Measurements from ENCODE around the gene BIRC3. TPM values are rescaled to one million over a fixed set of nuclear protein-coding genes. Genes with fewer than 3 reads are reported as not detected.

BIRC3 gene
- total RNA-seq, 1 experiment from 2014 or later, result 4.7 TPM

- CTCF ChIA-PET, result no interaction called here
- H3K27me3 ChIP-seq (ENCODE audit: insufficient read depth, low read length), result no peaks in the 10 kb centered on the region
- no peak overlapping the region for H2AFZ ChIP-seq (ENCODE audit: low read depth, low read length, poor library complexity, severe bottlenecking)
- DNase-seq (ENCODE audit: low read depth, low spot score), result no peak
- H3K79me2 ChIP-seq (ENCODE audit: insufficient read depth, low read length), result peaks cover 64% of the 10 kb centered on the region
- no peak overlapping the region for H3K9ac ChIP-seq (ENCODE audit: low read length)
- no peaks in the 10 kb centered on the region for H4K20me1 ChIP-seq (ENCODE audit: insufficient read depth)
- RAD21 ChIA-PET (ENCODE audit: low non-redundant PET in 1 of 2, low total read pairs in 2 of 2, uncharacterized antibody in 2 of 2, unreplicated experiment in 2 of 2), result no interaction called here
- no peaks in the 10 kb centered on the region for H3K4me1 ChIP-seq (ENCODE audit: control insufficient read depth in 1 of 2, insufficient read depth in 2 of 2, low read length in 2 of 2)
- no peak for ATAC-seq
- no TSS peak for BruUV-seq (replicated peaks)
- H3K36me3 ChIP-seq (ENCODE audit: control insufficient read depth in 1 of 2, insufficient read depth in 2 of 2, low read length in 2 of 2), result peaks cover 4 to 30% of the 10 kb centered on the region in 2 experiments; a peak in 3 of 4 replicates
- H3K9me2 ChIP-seq (ENCODE audit: insufficient read depth), result no peaks in the 10 kb centered on the region
- H3K4me3 ChIP-seq (replicated peaks in 1 of 2; ENCODE audit: low read depth in 1 of 2, low read length in 2 of 2), result no peak overlapping the region
- intact Hi-C loops (cut with micrococcal nuclease), result no loop called here
- no peak overlapping the region for H3K27ac ChIP-seq (ENCODE audit: low read depth, low read length)
- POLR2A ChIA-PET, result no interaction called here
- no peak overlapping the region for H3K4me2 ChIP-seq (ENCODE audit: low read length)
- TF ChIP-seq SIN3A (IDR thresholded peaks at IDR 0.05; ENCODE audit: low read depth) (no peak), ZBTB33 (IDR thresholded peaks at IDR 0.05; ENCODE audit: extremely low read depth, insufficient replicate concordance, low read length) (no peak), JUND (IDR thresholded peaks at IDR 0.05) (no peak), SP1 (IDR thresholded peaks at IDR 0.05; ENCODE audit: low read depth) (no peak), ELF1 (IDR thresholded peaks at IDR 0.05; ENCODE audit: borderline replicate concordance, low read depth) (no peak), TCF7L2 (IDR thresholded peaks at IDR 0.05; ENCODE audit: borderline replicate concordance, extremely low read depth, insufficient read depth, insufficient read length) (no peak), ZNF274 (IDR thresholded peaks at IDR 0.05; ENCODE audit: low read depth, low read length) (no peak), MAX (IDR thresholded peaks at IDR 0.05) (no peak), REST (IDR thresholded peaks at IDR 0.05; ENCODE audit: low read depth) (no peak), CBX3 (IDR thresholded peaks at IDR 0.05; ENCODE audit: low read depth) (no peak), ZFX (IDR thresholded peaks at IDR 0.05) (no peak), EGR1 (IDR thresholded peaks at IDR 0.05; ENCODE audit: low read depth) (no peak), EZH2 (IDR thresholded peaks at IDR 0.05) (no peak)
- H3K9me3 ChIP-seq (ENCODE audit: control insufficient read depth in 1 of 2, insufficient read depth in 1 of 2, low read depth in 1 of 2, low read length in 2 of 2), result no peaks in the 10 kb centered on the region
These were observed 39.8 kb downstream of the BIRC3 start for GRCh38 chr11:102357116-102357515.
